GM18951 (cell line): ENCODE measurements around the gene PHACTR3.

Experiments used
- POLR2A ChIP-seq: IDR thresholded peaks from 4 replicates; pipeline ENCODE4 v1.6.1; 2011; ENCODE audit warnings: mild to moderate bottlenecking; ENCODE audit not compliant: insufficient read length, insufficient read depth; ENCODE audit errors: extremely low read depth
- in situ Hi-C: fragments of 300-500 bp; cut with MboI; formaldehyde crosslinking; loops from one replicate; pipeline ENCODE4 v1.12.0; 2022; ENCODE audit warnings: low sequenced_read_pairs, mixed read lengths, inconsistent platforms; ENCODE audit not compliant: unreplicated experiment

Gene PHACTR3

GRCh38 chr20:59804871-59805665, 200.7 kb downstream of the PHACTR3 start:
- in situ Hi-C loops: no loop called here
- TF ChIP-seq POLR2A: no peak

DNA sequence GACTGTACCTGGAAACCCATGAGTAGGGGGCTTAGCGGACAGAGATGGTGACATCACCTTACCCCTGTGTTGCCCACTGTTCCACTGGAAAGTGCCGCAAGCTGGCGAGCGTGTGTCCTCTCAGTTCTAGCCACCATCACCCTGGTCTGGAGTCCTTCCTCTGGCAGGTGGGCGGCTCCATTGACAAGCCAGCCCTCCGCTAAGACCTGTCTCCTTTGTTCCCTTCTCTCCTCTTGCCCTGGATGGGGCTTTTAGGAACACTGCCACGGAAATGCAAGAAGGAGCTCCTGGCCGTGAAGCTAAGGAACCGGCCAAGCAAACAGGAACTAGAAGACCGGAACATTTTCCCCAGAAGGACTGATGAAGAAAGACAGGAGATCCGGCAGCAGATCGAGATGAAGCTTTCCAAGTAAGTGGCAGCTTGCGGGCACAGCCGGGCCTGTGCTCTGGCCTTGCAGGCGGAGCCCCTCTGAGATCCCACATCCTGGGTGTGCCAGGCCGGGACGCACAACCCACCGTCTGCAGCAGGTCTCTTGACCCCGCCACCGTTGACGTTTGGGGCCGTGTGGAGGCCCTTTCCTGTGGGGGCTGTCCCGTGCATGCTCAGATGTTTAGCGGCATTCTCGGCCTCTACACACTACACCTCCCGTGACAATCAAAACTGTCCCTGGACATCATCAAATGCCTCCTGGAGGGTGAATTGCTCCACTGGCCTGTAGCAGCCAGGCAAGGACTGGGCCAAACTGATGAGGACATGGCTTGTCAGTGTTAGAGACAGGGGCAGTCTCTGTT, 201.6 kb downstream of the PHACTR3 start:
- in situ Hi-C loops: no loop called here
- no peak for TF ChIP-seq POLR2A

- TF ChIP-seq POLR2A: no peak
- in situ Hi-C loops: no loop called here
These were observed 202.2 kb downstream of the PHACTR3 start for GRCh38 chr20:59806578-59806975.

- in situ Hi-C loops: no loop called here
- no peak for TF ChIP-seq POLR2A
These were observed 203.8 kb downstream of the PHACTR3 start for GRCh38 chr20:59807909-59808728.

DNA sequence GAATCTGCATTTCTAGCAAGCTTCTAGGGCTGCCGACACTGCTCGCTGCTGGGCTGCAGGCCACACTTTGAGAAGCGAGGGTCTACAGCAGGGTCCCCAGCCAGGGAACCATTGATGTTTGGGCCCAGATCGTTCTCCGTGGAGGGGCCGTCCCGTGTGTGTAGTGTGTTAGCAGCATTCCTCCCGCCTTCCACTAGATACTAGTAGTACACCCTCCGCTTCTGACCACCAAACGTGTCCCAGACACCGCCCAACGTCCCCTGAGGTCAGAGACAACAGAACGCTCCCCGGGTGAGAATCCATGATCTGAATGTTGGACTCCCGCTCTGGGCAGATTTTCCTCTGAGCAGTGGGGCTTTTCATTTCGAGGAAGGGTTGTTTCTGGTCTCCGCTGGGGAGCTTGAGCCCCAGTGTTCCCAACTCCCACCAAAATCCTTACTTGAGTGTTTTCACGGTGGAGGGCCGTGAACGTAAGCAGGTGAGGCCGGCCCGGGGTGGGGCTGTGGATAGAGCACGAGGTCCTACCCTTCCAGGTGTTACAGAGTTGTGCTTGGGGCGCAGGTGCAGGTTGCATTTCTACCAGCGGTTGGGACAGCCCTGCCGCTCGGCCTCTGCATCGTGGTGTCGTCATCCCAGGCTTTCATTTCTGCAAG, 204.5 kb downstream of the PHACTR3 start:
- in situ Hi-C loops: no loop called here
- no peak for TF ChIP-seq POLR2A

GRCh38 chr20:59809630-59810448, 205.5 kb downstream of the PHACTR3 start:
- in situ Hi-C loops: no loop called here

DNA sequence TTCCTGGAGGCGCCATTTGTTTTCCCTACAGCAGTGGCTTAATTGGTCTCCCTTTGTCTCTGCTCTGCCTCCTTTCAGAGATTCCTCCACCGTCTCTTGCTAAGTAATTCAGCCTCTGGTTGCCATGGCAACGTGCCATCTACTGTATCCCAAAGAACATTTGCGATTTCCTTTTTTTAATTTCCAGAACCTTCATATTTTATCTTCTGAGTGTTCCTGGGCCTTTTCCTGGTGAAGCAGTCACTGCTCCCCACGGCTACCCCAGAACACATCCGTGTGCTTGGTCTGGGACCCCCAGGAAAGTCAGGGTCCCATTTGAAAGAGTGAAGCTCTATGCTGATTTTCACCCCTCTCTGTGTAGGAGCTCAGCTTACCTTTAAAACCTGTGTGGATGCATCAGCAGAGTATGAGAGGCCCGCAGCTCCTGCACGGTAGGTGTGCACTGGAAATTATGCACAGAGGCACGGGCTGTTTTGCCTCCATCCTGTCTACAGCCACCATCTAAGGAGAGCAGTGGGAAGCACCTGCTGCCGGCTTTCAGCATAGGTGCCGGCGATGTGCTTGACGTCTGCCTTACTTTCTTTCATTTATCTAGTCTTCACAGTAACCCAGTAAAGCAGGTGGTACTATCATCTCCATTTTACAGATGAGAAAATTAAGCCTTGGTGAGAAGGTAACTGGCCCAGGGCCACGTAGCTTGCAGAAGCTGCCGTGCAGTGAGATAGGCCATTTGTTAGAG, 206.3 kb downstream of the PHACTR3 start:
- no peak for TF ChIP-seq POLR2A
- in situ Hi-C loops: no loop called here

More at GRCh38 chr20:59809630-59810448, 205.5 kb downstream of the PHACTR3 start:
- TF ChIP-seq POLR2A: no peak

GRCh38 chr20:59811681-59812171, 207.4 kb downstream of the PHACTR3 start:
- in situ Hi-C loops: no loop called here
- no peak for TF ChIP-seq POLR2A

- TF ChIP-seq POLR2A: no peak
- in situ Hi-C loops: no loop called here
These were observed 208.2 kb downstream of the PHACTR3 start for GRCh38 chr20:59812286-59813125.

GRCh38 chr20:59813126-59813947, 209.0 kb downstream of the PHACTR3 start:
- in situ Hi-C loops: no loop called here
- TF ChIP-seq POLR2A: no peak
